Left hindlimb (tissue), 1 donor: ENCODE measurements around the gene SPRN.
"Not testable (repeated sequence)": the region's sequence is repeated elsewhere in the genome, so short reads cannot be mapped to it uniquely, and the experiment has no call there.

Experiments used
- DNase-seq: peaks from one replicate; pipeline ENCODE4 v3.0.0-alpha.2; 2018

The SPRN gene

DNA sequence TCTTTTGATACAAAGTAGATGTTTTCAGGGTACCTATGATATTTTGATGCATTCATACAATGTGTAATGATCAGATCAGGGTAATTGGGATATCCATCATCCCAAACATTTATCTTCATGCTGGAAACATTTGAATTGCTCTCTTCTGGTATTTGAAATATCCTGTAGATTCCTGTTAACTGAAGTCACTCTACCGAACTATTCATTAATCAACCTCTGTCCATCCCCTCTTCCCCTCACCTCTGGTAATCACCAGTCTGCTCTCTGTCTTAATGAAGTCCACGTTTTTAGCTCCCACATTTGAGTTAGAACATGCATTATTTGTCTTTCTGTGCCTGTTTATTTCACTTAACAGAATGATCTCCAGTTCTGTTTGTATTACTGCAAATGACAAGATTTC, 19.2 kb downstream of the SPRN start:
- no peak for DNase-seq

DNA sequence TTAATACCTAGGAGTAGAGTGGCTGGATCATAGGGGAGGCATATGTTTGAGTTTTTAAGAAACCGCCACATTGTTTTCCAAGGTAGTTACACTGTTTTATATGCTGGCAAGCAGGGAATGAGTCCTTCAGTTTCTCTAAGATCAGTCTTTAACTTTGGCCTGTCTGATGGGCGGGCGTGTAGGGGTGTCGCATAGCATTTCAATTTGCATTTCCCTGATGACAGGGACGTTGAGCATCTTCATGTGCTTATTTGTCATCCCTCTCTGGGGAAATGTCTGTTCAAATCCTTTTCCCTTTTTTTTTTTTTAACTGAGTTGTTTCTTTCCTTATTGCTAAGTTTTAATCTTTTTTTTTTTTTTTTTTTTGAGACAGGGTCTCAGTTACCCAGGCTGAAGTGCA, 20.6 kb downstream of the SPRN start:
- DNase-seq = no peak

GRCh38 chr10:133403359-133403758, 21.1 kb downstream of the SPRN start:
- no peak for DNase-seq

DNA sequence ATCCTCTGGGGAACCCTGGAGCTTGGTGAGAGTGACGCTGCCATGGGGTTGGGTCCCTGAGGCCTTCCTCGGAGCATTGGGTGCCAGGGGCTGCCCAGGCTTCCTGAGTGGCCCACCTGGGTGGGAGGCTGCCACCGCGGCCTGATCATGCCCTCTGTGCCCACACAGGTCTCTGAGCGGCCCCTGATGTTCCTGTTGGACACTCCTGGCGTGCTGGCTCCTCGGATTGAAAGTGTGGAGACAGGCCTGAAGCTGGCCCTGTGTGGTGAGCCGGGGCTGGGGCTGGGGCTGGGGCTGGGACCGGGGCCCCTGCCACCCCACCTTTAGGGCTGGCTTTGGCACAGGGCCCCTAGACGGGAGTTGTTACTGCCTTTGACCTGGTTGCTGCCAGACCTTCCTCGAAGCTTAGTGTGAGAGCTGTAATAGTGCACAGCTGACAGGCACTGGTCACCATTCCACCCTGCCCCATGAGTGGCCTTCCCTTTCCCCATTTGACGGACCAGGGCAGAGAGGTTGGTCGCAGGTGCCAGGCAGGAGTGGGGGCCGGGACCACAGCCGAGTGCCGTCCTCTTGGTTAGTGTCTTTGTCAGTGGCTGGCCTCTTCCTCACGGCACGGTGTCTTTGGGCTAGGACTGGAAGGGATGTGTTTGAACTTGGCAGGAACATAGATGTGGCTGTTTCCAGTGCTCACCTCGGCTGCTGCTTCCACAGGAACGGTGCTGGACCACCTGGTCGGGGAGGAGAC, 22.3 kb downstream of the SPRN start:
- no peak for DNase-seq

- DNase-seq = no peak
Measured at GRCh38 chr10:133401500-133401899, 22.9 kb downstream of the SPRN start.

GRCh38 chr10:133400624-133401424, 23.6 kb downstream of the SPRN start:
- DNase-seq = no peak

DNA sequence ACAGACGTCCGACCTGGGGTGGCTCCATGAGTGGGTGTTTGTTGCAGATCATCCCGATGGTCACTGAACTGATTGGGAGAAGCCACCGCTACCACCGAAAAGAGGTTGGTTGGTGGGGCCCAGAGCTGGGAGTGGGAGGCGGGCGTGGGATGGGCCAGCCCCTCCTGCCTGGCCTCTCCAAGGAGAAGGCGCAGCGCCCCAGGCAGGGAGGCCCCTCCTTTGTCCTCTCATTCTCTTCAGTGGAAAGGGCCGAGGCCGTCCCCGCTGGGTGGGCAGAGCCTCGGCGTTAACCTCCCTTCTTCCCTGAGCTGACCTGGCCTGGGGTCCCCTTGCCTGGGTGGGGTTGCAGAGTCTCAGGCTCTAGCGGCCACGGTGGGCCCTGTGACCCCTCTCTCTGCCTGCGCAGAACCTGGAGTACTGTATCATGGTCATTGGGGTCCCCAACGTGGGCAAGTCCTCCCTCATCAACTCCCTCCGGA, 25.3 kb downstream of the SPRN start:
- no peak for DNase-seq

DNA sequence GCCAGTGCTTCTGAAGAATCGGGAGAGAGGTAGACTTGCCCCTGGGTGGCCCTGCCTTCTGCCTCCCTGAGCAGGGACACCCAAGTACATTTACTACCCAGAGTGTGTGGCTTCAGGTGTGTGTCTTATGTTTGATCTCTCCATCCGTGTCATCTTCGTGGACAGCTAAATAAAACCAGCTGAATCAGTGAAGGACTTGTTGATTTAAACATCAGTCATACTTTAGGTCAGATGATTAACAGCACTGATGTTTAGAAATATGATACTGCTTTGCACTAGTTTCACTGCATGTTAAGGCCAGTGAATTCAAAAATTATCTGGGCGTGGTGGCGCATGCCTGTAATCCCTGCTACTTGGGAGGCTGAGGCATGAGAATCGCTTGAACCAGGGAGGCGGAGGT, 26.5 kb downstream of the SPRN start:
- DNase-seq = no peak

- DNase-seq = no peak
Measured at GRCh38 chr10:133396035-133396624, 28.3 kb downstream of the SPRN start.

- DNase-seq = no peak
Measured at GRCh38 chr10:133394801-133395221, 29.6 kb downstream of the SPRN start.

DNA sequence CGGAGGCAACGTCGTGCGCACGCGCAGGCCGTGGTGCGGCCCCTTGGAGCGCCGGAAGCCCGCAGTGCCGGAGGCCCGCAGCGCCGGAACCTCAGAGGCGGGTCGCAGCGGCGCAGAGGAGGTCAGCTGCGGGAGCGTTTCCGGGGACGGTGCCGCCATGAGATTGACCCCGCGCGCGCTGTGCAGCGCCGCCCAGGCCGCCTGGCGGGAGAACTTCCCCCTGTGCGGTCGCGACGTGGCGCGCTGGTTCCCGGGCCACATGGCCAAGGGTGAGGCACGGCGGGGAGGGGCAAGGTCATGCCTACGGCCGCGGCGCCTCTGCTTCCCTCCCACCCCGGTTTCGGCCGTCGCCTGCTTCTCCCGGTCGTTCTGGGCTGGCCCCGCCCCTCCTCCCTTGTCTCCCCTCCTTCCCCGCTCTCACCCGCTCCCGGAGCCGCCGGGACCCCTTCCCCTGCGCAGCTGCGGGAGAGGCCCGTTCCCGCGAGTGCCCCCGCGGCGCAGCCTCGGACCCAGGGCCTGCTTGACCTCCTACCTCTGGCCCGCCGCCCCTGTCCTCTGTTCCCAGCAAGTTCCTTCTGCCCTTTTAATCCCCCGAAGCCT, 30.3 kb downstream of the SPRN start, which contains the start of gene MTG1:
Gene MTG1, plus strand, starts transcription at position 94 of the 600 bp plus-strand sequence. Its CDS starts 64 bp downstream, at position 158.
- DNase-seq = peak; percentile 94

DNA sequence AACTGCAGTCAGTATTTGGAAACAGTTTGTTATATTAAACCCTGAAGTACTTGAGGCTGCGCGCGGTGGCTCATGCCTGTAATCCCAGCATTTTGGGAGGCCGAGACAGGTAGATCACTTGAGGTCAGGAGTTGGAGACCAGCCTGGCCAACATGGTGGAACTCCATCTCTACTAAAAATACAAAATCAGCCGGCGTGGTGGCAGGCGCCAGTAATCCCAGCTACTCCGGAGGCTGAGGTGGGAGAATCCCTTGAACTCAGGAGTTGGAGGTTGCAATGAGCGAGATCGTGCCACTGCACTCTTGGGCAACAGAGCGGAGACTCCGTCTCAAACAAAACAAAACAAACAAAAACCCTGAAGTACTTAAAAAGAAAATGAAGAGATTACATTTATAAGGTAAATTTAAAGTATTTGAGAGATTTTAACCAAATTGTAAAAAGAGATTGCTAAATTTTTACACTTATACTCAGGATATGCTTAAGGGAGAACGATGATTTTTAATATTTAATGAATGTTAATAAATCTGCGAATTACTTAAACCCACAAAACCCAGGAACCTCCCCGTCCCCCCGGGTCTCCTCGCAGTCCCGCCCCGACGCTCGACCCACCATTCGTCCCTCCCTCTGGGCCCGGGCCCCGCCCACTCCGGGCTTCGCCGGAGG, 30.9 kb downstream of the SPRN start:
- no peak for DNase-seq

DNA sequence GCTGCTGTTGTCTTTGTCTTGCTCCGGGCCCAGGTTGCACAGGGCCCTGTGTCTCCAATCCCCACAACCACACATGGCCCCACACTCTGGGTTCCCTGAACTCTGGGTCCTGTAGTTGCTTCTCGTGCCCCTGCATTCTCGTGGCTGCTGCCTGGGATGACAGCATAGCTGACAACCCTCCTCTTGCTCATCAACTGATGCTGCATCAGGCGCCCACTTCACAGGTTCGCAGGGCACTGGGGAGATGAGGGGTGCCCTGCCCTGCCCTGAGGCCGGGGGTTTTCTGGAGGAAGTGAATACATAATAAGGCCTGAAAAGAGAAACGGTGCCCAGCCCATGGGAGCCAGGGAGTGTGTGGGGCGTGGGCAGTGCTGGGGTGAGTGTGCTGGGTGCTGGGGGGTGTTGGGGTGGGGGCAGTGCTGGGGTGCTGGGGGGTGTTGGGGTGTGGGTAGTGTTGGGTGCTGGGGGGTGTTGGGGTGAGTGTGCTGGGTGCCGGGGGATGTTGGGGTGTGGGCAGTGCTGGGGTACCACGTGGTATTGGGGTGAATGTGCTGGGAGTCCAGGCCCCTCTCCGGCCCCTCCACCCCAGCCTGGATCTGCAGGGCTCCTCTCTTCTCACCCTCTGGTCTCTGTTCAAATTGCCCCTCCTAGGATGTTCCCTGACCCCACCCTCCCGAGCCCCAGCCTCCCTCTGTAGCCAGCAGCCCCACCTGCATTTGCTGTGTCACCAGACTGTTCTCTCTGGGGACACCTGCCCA, 32.5 kb downstream of the SPRN start:
- no peak for DNase-seq

- no peak for DNase-seq
Measured at GRCh38 chr10:133391249-133391635, 33.2 kb downstream of the SPRN start.

DNA sequence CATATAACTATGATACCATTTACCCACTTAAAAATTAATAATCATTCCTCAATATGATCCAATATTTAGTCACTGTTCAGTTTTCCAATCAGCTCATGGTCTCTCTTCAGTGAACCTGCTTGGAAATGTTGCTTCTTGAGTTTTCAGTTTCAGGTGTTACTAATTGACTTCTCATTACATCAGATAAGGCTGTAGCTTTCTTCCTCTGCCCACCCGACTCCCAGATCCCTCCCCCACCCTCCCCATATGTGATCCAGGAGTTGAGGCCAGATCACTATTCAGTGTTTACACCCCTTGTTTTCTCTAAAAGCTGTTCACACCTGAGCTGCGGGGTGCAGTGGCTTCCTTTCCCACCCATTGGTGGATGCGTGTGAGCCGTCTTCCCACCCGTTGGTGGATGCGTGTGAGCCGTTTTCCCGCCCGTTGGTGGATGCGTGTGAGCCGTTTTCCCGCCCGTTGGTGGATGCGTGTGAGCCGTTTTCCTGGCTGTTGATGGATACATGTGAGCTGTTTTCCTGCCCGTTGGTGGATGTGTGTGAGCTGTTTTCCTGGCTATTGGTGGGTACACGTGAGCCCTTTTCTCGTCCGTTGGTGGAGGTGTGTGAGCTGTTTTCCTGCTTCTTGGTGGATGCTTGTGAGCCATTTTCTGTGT, 33.7 kb downstream of the SPRN start:
- no peak for DNase-seq

DNA sequence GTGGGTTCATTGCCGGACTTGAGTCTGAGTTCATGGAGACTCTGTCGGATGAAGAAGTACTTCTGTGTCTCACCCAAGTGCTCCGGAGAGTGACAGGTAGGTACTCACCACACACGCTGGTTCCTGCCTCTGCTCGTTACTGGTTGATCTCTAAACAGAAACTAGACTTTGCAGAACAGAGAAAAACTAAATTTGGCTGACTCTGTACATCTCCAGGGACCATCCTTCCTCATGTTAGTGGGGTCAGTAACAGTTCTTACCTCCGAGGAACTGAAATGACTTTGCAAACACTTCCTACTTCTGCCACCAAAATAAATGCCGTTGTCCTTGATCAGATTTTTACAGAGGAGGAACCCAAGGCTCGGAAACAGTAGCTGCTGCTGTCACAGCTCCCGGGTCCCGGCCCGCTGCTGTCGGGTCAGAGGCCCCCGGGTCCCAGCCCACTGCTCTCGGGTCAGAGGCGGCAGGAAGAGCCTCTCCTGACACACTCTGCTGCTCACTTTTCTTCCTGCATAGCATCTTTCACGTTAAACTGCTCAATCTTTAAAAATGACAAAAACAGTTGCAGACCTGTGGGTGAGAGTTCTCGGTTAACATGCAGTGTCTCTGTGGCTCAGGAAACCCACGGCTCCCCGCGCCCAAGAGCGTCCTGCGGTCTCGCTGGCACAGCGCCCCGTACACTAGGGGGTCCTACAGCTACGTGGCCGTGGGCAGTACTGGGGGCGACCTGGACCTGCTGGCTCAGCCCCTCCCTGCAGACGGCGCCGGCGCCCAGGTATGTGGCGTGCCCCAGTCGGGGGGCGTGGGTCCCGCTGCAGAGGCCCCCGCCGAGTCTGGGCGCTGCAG, 35.2 kb downstream of the SPRN start:
- no peak for DNase-seq

GRCh38 chr10:133388236-133388972, 36.0 kb downstream of the SPRN start:
- no peak for DNase-seq

DNA sequence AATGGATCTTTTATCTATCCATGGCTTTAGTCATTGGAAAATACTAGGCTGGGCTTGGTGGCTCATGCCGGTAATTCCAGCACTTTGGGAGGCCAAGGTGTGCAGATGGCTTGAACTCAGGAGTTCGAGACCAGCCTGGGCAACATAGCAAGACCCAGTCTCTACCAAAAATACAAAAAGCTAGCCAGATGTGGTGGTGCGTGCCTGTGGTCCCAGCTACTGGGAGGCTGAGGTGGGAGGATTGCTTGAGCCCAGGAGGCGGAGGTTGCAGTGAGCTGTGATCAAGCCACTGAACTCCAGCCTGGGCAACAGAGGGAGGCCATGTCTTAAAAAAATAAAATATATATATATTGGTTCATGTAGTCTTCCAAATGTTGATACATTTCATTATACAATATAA, 37.5 kb downstream of the SPRN start:
- DNase-seq = not testable (repeated sequence)

- DNase-seq = no peak
Measured at GRCh38 chr10:133385214-133385613, 39.2 kb downstream of the SPRN start.

DNA sequence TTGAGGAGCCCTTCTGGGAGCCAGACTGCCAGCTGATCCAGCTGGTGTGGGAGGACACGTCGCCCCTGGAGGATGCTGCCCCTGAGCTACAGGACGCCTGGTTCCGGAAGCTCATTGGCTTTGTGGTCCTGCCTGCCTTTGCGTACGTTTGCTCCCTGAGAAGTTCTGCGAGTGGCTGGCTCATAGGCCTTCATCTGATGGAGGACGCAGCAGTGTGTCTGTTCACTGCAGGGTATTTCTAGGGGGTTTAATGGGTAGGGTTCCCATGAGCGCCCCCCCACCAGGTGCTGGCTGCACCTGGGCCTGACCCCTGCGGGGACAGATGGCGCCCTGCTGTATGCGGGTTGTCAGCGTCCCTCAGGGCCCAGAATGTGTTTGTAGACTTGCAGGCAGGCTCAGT, 40.4 kb downstream of the SPRN start:
- no peak for DNase-seq
